Measurements from ENCODE around the gene DTX3.

GRCh38 chr12:57603324-57603723, 1.3 kb upstream of the DTX3 start:
- no peak for TF ChIP-seq CTCF (IDR thresholded peaks at IDR 0.05)
- no peak for TF ChIP-seq EP300 (IDR thresholded peaks at IDR 0.05)
